Skeletal muscle tissue (tissue), 4 donors: ENCODE measurements around the gene MSX1. TPM values are rescaled to one million over a fixed set of nuclear protein-coding genes. Genes with fewer than 3 reads are reported as not detected.

Experiments used
- H3K27ac ChIP-seq: one replicate; pipeline ENCODE4 v1.7.0; 2013; ENCODE audit warnings: mild to moderate bottlenecking, low read depth, low read length, inconsistent platforms
- H3K27me3 ChIP-seq, 3 donors: one replicate each; pipeline ENCODE4 v1.7.0; 2013; ENCODE audit warnings: low read length in 3 of 3; ENCODE audit not compliant: control insufficient read depth in 3 of 3, insufficient read depth in 3 of 3
- H3K36me3 ChIP-seq, 3 donors: one replicate each; pipeline ENCODE4 v1.7.0; 2013; ENCODE audit warnings: low read length in 3 of 3; ENCODE audit not compliant: control insufficient read depth in 3 of 3, insufficient read depth in 3 of 3
- H3K4me1 ChIP-seq, 3 donors: one replicate each; pipeline ENCODE4 v1.7.0; 2013; ENCODE audit warnings: low read length in 3 of 3, mild to moderate bottlenecking in 3 of 3; ENCODE audit not compliant: control insufficient read depth in 3 of 3, insufficient read depth in 3 of 3
- H3K4me3 ChIP-seq, 3 donors: one replicate each; pipeline ENCODE4 v1.7.0; 2013; ENCODE audit warnings: low read length in 3 of 3
- H3K9ac ChIP-seq, 3 donors: one replicate each; pipeline ENCODE4 v1.7.0; 2013; ENCODE audit warnings: low read length in 3 of 3, mild to moderate bottlenecking in 3 of 3, moderate library complexity in 2 of 3, low read depth in 1 of 3
- H3K9me3 ChIP-seq, 3 donors: one replicate each; pipeline ENCODE4 v1.7.0; 2013; ENCODE audit warnings: low read length in 3 of 3; ENCODE audit not compliant: control insufficient read depth in 3 of 3
- total RNA-seq: library from RNA; depleted of rRNA; stranded (reverse); fragments of >200 nt; gene quantifications from one replicate; pipeline ENCODE4 v1.2.3, GENCODE V29; 2014
- donor health status: Osteomylitis.

MSX1 gene
- total RNA-seq, 1 donor from 2014 or later = 1.6 TPM

DNA sequence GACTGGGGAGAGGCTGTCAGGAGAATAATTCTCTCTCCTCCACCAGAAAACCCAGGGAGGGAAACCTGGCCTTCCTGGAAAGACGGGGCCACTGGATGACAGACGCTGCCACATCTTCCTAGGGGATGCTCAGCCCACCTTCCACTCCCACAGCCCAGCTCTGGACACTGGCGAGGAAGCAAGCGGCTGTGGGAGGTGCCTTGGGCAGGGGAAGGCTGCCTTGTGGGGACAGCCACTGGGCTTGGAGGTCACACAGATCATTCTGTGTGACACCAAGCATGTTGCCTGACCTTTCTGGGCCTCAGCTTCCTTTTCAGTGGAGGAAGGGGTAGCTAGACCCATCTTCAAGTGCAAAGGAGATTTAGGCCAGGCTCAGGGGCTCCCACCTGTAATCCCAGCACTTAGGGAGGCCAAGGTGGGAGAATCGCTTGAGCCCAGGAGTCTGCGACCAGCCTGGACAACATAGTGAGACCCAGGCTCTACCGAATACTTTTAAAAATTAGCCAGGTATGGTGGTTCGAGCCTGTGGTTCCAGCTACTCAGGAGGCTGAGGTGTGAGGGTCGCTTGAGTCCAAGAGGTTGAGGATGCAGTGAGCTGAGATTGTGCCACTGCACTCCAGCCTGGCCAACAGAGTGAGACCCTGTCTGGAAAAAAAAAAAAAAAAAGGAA, 9.8 kb upstream of the MSX1 start:
- Histone ChIP-seq H3K27me3 (peaks cover 77 to 91% (median 78%) of the 10 kb centered on the region in 3 donors), H3K4me3 (no peak overlapping the region), H3K36me3 (no peaks in the 10 kb centered on the region)

DNA sequence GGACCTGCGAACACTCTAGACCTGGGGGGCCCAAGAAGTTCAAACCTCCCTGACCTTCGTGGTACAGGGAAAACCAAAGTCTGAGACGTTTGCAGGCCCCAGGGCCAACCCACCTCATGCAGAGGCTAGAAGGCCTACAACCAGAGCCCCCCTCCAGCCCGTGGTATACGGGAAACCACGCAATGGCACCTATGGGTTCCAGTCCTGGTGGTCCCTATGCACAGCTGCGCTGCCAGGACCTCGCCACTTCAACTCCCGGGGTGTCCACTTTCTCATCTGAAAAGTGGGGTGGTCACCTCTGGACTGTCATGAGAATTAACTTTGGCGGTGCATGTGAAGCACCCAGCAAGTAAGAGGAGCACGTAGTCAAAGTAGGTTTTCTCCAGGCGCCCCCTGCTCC, 8.4 kb upstream of the MSX1 start:
- H3K36me3 ChIP-seq = no peaks in the 10 kb centered on the region
- H3K9ac ChIP-seq = no peak overlapping the region
- no peaks in the 10 kb centered on the region for H3K9me3 ChIP-seq
- peaks cover 14 to 17% (median 15%) of the 10 kb centered on the region in 3 donors for H3K4me1 ChIP-seq
- H3K27me3 ChIP-seq = peaks cover 81 to 95% (median 86%) of the 10 kb centered on the region in 3 donors
- no peak overlapping the region for H3K27ac ChIP-seq
- no peak overlapping the region for H3K4me3 ChIP-seq

More for the DNA sequence above, 9.8 kb upstream of the MSX1 start:
- H3K4me1 ChIP-seq = peaks cover 12 to 15% (median 14%) of the 10 kb centered on the region in 3 donors
- no peaks in the 10 kb centered on the region for H3K9me3 ChIP-seq
- H3K9ac ChIP-seq = no peak overlapping the region
- no peak overlapping the region for H3K27ac ChIP-seq

DNA sequence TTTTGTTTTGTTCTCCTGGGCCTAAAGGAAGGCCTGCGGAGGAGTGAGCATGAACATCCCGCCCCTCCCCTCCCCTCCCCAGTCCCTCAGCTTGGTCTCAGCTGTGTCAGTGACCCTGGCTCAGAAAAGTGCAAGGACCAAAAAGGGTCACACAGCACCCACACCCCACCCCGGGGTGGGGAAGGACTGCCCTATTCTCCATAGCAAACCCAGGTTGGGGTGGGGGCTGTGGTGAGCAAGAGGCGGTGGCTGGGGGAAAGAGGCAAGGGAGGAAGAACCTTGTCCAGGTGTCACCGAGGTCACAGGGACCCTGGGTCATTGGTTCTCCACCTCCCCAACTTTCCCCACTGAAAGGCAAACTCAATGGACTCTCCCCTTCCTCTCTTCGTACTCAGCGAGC, 7.6 kb upstream of the MSX1 start:
- Histone ChIP-seq H3K4me3 (no peak overlapping the region), H3K36me3 (no peaks in the 10 kb centered on the region), H3K9ac (no peak overlapping the region), H3K27ac (no peak overlapping the region), H3K27me3 (peaks cover 79 to 95% (median 83%) of the 10 kb centered on the region in 3 donors), H3K9me3 (no peaks in the 10 kb centered on the region), H3K4me1 (peaks cover 20 to 22% (median 21%) of the 10 kb centered on the region in 3 donors)

DNA sequence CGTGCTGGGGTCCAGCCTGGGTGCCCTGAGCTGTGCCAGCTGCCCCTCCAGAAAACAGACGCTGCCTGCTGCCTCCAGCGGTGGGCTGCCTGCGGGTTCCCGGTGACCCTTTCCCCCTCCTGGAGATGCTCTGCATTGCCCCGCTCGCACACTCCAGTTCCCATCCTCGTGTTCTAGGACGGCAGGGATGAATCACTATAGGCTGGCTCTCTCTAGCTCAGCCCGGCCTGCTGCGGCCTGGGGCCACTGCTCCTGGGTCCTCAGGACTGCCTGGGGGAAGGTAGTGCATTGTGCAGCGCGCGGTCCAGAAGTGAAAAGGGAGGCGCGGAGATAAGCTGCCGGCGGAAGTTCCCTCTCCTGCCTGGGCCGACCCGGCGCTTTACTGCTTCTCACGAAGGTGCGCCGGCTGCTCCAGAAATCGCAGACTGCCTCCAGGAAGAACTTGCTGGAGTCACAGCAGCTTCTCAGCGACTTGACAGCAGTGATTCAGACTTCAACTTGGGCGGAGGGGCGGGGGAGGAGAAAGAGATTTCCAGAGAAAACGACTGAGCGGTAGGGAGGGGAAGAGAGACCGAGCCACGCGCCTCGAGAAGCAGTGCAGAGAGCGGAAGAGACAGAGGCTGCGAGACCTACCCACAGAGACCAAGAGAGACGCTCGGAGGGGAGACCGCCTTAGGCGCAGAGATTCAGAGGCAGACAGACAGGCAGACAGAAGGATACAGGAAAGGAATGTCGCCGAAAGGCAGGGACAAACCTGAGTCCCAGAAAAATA, 6.7 kb upstream of the MSX1 start:
- H3K4me3 ChIP-seq = peak overlapping the region; percentile 43 to 64 (median 56)
- H3K9ac ChIP-seq = peak overlapping the region in 1 of 3 donors; percentile 40
- peaks cover 83 to 97% (median 86%) of the 10 kb centered on the region in 3 donors for H3K27me3 ChIP-seq

DNA sequence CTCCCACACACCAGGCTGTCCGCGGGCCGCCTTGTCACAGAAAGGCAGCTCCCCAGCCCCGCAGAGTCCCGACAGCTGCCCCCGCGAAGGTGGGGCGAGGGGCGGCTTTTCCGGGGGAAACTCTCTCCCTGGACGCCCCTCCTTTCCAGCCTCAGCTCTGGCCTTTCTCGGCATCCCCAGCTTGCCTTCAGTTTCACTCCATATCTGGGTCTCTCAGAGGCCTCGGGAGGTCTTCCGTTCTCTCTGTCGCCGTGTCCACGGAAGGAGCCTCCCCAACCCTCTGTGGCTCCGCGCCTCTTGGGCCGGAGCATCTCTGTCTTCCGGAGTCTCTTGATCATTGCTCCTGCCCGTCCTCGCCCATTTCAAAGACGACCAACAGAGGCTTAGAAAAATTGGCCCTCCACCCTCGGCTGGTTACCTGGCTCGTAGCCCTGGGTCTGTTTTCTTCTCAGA, 6.1 kb upstream of the MSX1 start:
- peak overlapping the region; percentile 43 to 64 (median 56) for H3K4me3 ChIP-seq

More for the DNA sequence above, 6.7 kb upstream of the MSX1 start:
- H3K4me1 ChIP-seq = peaks cover 20 to 22% (median 21%) of the 10 kb centered on the region in 3 donors
- no peaks in the 10 kb centered on the region for H3K9me3 ChIP-seq
- H3K27ac ChIP-seq = peak overlapping the region; percentile 47
- no peaks in the 10 kb centered on the region for H3K36me3 ChIP-seq

DNA sequence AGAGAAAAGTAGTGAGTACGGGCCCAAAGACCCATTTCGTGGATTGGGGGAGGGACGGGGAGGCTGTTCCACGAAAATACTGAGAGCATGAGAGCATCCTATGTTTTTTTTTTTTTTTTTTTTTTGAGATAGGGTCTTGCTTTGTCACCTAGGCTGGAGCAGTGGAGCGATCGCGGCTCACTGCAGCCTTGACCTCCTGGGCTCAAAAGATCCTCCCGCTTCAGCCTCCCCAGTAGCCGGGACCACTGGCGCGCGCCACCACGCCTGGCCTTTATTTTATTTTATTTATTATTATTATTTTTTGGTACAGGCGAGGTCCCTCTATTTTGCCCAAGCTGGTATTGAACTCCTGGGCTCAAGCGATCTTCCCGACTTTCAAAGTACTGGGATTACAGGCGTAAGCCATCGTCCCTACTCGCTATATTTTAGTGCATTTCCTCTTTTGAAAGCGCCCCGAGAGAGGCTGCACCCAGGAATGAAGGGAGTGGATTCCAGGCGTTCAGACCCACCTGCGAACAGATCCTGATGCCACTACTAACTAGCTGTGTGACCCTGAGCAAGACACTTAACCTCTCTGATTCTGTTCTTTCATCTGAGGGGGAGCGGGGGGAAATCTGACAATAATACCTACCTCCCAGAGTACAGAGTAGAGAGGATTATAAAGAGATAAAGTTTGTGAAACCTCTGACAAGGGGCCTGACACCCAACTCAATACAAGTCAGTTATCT, 5.4 kb upstream of the MSX1 start:
- no peaks in the 10 kb centered on the region for H3K36me3 ChIP-seq
- H3K27me3 ChIP-seq = peaks cover 89 to 97% (median 90%) of the 10 kb centered on the region in 3 donors
- no peak overlapping the region for H3K27ac ChIP-seq
- H3K9me3 ChIP-seq = no peaks in the 10 kb centered on the region
- H3K4me1 ChIP-seq = peaks cover 21 to 22% (median 21%) of the 10 kb centered on the region in 3 donors
- no peak overlapping the region for H3K4me3 ChIP-seq
- no peak overlapping the region for H3K9ac ChIP-seq

More for the DNA sequence above, 6.1 kb upstream of the MSX1 start:
- Histone ChIP-seq H3K9me3 (no peaks in the 10 kb centered on the region), H3K4me1 (peaks cover 20 to 22% (median 21%) of the 10 kb centered on the region in 3 donors), H3K27me3 (peaks cover 89 to 97% (median 91%) of the 10 kb centered on the region in 3 donors), H3K9ac (no peak overlapping the region), H3K36me3 (no peaks in the 10 kb centered on the region), H3K27ac (peak overlapping the region; percentile 47)

DNA sequence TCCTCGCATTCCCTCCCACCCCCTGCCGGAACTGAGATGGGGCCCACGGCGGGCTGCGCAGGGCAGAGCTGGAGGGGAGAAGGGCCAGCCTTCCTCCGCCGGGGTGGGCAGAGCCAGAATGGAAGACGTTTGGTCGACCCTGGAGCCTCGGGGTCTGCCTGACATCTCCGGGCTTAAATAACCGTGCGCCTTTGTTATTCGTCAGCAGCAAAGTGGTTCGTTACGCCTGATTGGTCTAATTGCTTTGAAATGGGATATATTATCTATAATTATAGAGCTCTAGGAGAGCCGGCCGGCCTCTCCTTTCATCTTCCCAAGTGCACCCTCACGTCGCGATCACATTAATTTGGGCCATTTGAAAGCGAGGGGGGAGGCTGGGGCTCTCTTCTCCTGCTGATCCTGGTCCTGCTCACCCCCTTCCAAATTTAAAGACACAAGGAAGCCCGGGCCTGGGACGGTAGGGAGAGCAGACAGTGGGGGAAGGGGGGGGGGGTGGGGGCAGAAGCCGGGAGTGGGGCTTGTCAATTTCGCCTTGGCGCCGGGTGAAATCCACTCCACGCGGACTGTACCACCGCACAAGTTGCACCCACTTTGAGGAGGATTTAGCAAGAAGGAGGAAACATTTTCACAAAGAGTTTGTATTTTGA, 4.7 kb upstream of the MSX1 start:
- H3K9me3 ChIP-seq = no peaks in the 10 kb centered on the region
- no peak overlapping the region for H3K9ac ChIP-seq
- peaks cover 22 to 24% (median 23%) of the 10 kb centered on the region in 3 donors for H3K4me1 ChIP-seq

DNA sequence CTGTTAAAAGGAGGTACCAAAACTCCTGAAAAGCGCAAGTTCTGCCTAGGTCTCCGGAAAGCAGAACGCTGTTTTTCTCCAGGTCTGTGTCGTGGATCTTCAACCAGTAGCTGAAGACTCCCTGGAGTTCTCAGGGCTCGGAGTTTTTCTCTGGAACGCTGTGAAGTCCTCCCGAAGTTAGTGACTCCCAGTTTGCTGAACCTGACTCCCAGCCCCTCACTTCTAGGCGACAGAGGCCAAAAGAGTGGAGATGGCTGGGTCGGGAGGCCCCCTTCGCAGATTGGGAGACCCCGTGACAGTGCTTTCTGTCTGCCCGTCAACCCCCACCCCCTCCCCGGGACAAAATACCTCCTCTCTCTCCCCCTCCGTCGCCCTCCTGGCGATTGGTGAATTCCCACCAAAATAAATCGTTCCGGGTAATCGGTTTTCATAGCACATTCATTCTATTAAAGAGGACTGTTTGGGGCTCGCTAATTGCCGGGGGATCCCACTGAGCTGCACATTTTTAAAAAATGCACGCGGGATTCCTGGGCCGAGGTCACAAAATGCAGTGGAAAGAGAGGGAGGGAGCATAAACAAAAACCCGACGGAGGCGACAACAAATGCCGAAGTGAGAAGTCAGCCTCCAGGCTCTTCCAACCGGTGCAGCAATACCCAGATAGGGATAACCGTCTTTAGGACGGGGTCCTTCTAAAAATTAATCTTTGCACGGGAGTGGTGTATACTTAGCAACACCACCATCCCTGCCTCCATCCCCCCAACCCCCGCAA, 4.0 kb upstream of the MSX1 start:
- H3K9ac ChIP-seq = no peak overlapping the region
- no peaks in the 10 kb centered on the region for H3K36me3 ChIP-seq
- no peak overlapping the region for H3K27ac ChIP-seq
- peaks cover 24 to 27% (median 26%) of the 10 kb centered on the region in 3 donors for H3K4me1 ChIP-seq
- H3K9me3 ChIP-seq = no peaks in the 10 kb centered on the region
- H3K4me3 ChIP-seq = no peak overlapping the region
- peaks cover 79 to 93% (median 85%) of the 10 kb centered on the region in 3 donors for H3K27me3 ChIP-seq

More for the DNA sequence above, 4.7 kb upstream of the MSX1 start:
- peaks cover 82 to 93% (median 84%) of the 10 kb centered on the region in 3 donors for H3K27me3 ChIP-seq
- no peaks in the 10 kb centered on the region for H3K36me3 ChIP-seq
- no peak overlapping the region for H3K4me3 ChIP-seq
- no peak overlapping the region for H3K27ac ChIP-seq
